ENCODE results near the gene AFG3L2. TPM values are rescaled to one million over a fixed set of nuclear protein-coding genes. Genes with fewer than 3 reads are reported as not detected.
A peak's percentile ranks its signal among the peaks of the same experiment; 100 is the strongest.
"Not testable (repeated sequence)": the region's sequence is repeated elsewhere in the genome, so short reads cannot be mapped to it uniquely, and the experiment has no call there.

The AFG3L2 gene
- total and polyA plus RNA-seq, 2 experiments from 2014 or later: 44.1 to 60.8 TPM

GRCh38 chr18:12388442-12388841, 11.4 kb upstream of the AFG3L2 start:
- TF ChIP-seq EZH2 (IDR thresholded peaks at IDR 0.05; ENCODE audit: borderline replicate concordance): no peak
- TF ChIP-seq EZH2phosphoT487 (IDR thresholded peaks at IDR 0.05; ENCODE audit: low read depth, severe bottlenecking, unreplicated experiment): no peak
- no peak for TF ChIP-seq CTCF (IDR thresholded peaks at IDR 0.05; ENCODE audit: poor library complexity)
- H3K4me2 ChIP-seq: no peak overlapping the region
- no peaks in the 10 kb centered on the region for H3K9me3 ChIP-seq (ENCODE audit: low read depth)
- no peaks in the 10 kb centered on the region for H4K20me1 ChIP-seq (ENCODE audit: insufficient read depth, poor library complexity, severe bottlenecking)
- no peak overlapping the region for H3K27ac ChIP-seq
- no peaks in the 10 kb centered on the region for H3K27me3 ChIP-seq
- H3K79me2 ChIP-seq: no peaks in the 10 kb centered on the region
- no peak overlapping the region for H3K4me3 ChIP-seq
- 78% methylated on average over 3 of the region's 3 CpGs for WGBS (ENCODE audit: low lambda C conversion rate, missing lambda C conversion rate)
- H3K36me3 ChIP-seq (replicated peaks; ENCODE audit: insufficient read depth, low read depth): no peaks in the 10 kb centered on the region
- H2AFZ ChIP-seq: no peak overlapping the region
- DNase-seq (ENCODE audit: low spot score): no peak
- no peaks in the 10 kb centered on the region for H3K4me1 ChIP-seq (ENCODE audit: insufficient read depth)
- no peaks in the 10 kb centered on the region for H3K9me2 ChIP-seq (replicated peaks; ENCODE audit: insufficient read depth)

GRCh38 chr18:12384261-12384660, 7.2 kb upstream of the AFG3L2 start:
- no peak for DNase-seq (ENCODE audit: low spot score)
- Histone ChIP-seq H3K4me2 (no peak overlapping the region), H3K4me1 (ENCODE audit: insufficient read depth) (no peaks in the 10 kb centered on the region), H3K27ac (no peak overlapping the region), H3K36me3 (replicated peaks; ENCODE audit: insufficient read depth, low read depth) (no peaks in the 10 kb centered on the region), H3K27me3 (no peaks in the 10 kb centered on the region), H3K79me2 (no peaks in the 10 kb centered on the region), H3K9me2 (replicated peaks; ENCODE audit: insufficient read depth) (no peaks in the 10 kb centered on the region), H3K4me3 (no peak overlapping the region), H3K9me3 (ENCODE audit: low read depth) (no peaks in the 10 kb centered on the region), H4K20me1 (ENCODE audit: insufficient read depth, poor library complexity, severe bottlenecking) (no peaks in the 10 kb centered on the region), H2AFZ (no peak overlapping the region)
- WGBS (ENCODE audit: low lambda C conversion rate, missing lambda C conversion rate): 75% methylated on average over 2 of the region's 2 CpGs
- no peak for TF ChIP-seq CTCF (IDR thresholded peaks at IDR 0.05; ENCODE audit: poor library complexity)
- no peak for TF ChIP-seq EZH2 (IDR thresholded peaks at IDR 0.05; ENCODE audit: borderline replicate concordance)
- no peak for TF ChIP-seq EZH2phosphoT487 (IDR thresholded peaks at IDR 0.05; ENCODE audit: low read depth, severe bottlenecking, unreplicated experiment)

GRCh38 chr18:12383759-12384158, 6.7 kb upstream of the AFG3L2 start:
- H3K27me3 ChIP-seq; H4K20me1 ChIP-seq (ENCODE audit: insufficient read depth, poor library complexity, severe bottlenecking); H3K9me3 ChIP-seq (ENCODE audit: low read depth); H3K27ac ChIP-seq; H3K4me1 ChIP-seq (ENCODE audit: insufficient read depth); H3K79me2 ChIP-seq; DNase-seq (ENCODE audit: low spot score); H3K4me3 ChIP-seq; H3K4me2 ChIP-seq; H2AFZ ChIP-seq; H3K36me3 ChIP-seq (replicated peaks; ENCODE audit: insufficient read depth, low read depth); H3K9me2 ChIP-seq (replicated peaks; ENCODE audit: insufficient read depth): not testable (repeated sequence)
- WGBS (ENCODE audit: low lambda C conversion rate, missing lambda C conversion rate): 94% methylated on average over 5 of the region's 5 CpGs

GRCh38 chr18:12382221-12382814, 5.3 kb upstream of the AFG3L2 start:
- DNase-seq (ENCODE audit: low spot score): not testable (repeated sequence)

GRCh38 chr18:12378198-12378558, 1.2 kb upstream of the AFG3L2 start:
- H3K36me3 ChIP-seq (replicated peaks; ENCODE audit: insufficient read depth, low read depth); H3K9me2 ChIP-seq (replicated peaks; ENCODE audit: insufficient read depth); DNase-seq (ENCODE audit: low spot score); H3K4me1 ChIP-seq (ENCODE audit: insufficient read depth); H3K9me3 ChIP-seq (ENCODE audit: low read depth); H4K20me1 ChIP-seq (ENCODE audit: insufficient read depth, poor library complexity, severe bottlenecking); H3K27me3 ChIP-seq: not testable (repeated sequence)
- Histone ChIP-seq H3K4me2 (peak overlapping the region; percentile 78), H3K79me2 (peaks cover 34% of the 10 kb centered on the region), H3K27ac (peak overlapping the region; percentile 95), H3K4me3 (peak overlapping the region; percentile 24), H2AFZ (peak overlapping the region; percentile 67)
- 48% methylated on average over 5 of the region's 5 CpGs for WGBS (ENCODE audit: low lambda C conversion rate, missing lambda C conversion rate)

More at GRCh38 chr18:12382221-12382814, 5.3 kb upstream of the AFG3L2 start:
- H3K9me2 ChIP-seq (replicated peaks; ENCODE audit: insufficient read depth); H3K27ac ChIP-seq; H3K4me2 ChIP-seq; H3K4me3 ChIP-seq; H3K9me3 ChIP-seq (ENCODE audit: low read depth); H3K79me2 ChIP-seq; H3K27me3 ChIP-seq; H3K36me3 ChIP-seq (replicated peaks; ENCODE audit: insufficient read depth, low read depth); H2AFZ ChIP-seq; H3K4me1 ChIP-seq (ENCODE audit: insufficient read depth); H4K20me1 ChIP-seq (ENCODE audit: insufficient read depth, poor library complexity, severe bottlenecking): not testable (repeated sequence)
- 81% methylated on average over 7 of the region's 7 CpGs for WGBS (ENCODE audit: low lambda C conversion rate, missing lambda C conversion rate)
